ENCODE data around the gene FOSL1. TPM values are rescaled to one million over a fixed set of nuclear protein-coding genes. Genes with fewer than 3 reads are reported as not detected.

FOSL1 gene
- total RNA-seq, 4 donors from 2014 or later, result 0.36 to 9.3 (median 5.2) TPM

DNA sequence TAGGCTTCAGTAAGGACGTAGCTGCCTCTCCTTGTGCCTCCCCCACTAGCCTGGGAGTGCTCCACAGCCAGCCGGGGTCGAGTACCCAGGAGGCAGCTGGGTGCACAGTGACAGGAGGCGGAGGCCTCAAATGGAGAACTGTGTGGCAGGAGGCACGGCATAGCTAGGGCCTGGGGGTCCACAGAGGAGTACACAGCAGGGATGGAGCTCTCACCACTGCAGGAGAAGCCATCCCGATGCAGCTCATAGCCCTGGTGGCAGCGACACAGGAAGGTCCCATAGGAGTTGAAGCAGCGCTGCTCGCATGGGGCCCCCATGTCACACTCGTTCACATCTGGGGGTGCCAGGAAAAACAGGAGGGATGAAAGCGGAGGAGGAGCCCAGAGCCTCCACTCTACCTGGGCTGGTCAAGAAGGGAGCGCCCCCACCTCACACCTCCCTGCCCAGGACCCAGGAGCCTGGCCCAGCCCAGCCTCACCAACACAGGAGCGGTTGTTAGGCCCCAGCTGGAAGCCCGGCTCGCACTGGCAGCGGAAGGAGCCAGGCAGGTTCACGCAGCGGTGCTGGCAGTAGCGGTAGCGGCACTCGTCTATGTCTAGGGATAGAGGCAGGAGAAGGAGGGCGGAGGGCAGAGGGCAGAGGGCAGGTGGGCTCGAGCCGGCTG, 30.4 kb downstream of the FOSL1 start:
- H3K36me3 ChIP-seq, result peaks cover 0 to 23% of the 10 kb centered on the region in 2 donors
- no peaks in the 10 kb centered on the region for H3K9me3 ChIP-seq
- no peak for TF ChIP-seq POLR2A (IDR thresholded peaks at IDR 0.05)
- TF ChIP-seq, protein P1, sequence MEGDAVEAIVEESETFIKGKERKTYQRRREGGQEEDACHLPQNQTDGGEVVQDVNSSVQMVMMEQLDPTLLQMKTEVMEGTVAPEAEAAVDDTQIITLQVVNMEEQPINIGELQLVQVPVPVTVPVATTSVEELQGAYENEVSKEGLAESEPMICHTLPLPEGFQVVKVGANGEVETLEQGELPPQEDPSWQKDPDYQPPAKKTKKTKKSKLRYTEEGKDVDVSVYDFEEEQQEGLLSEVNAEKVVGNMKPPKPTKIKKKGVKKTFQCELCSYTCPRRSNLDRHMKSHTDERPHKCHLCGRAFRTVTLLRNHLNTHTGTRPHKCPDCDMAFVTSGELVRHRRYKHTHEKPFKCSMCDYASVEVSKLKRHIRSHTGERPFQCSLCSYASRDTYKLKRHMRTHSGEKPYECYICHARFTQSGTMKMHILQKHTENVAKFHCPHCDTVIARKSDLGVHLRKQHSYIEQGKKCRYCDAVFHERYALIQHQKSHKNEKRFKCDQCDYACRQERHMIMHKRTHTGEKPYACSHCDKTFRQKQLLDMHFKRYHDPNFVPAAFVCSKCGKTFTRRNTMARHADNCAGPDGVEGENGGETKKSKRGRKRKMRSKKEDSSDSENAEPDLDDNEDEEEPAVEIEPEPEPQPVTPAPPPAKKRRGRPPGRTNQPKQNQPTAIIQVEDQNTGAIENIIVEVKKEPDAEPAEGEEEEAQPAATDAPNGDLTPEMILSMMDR (IDR thresholded peaks at IDR 0.05 in 4 of 5, conservative IDR thresholded peaks at IDR 0.05 in 1 of 5), result no peak
- in situ Hi-C loops (cut with MboI; ENCODE audit: low sequenced_read_pairs in 4 of 4) (no loop called here), intact Hi-C loops (cut with DNase I; ENCODE audit: low total_unique reads) (no loop called here)
- no peak overlapping the region for H3K4me3 ChIP-seq
- ATAC-seq, result no peak
- DNase-seq, result no peak
- no peaks in the 10 kb centered on the region for H3K27me3 ChIP-seq
- H3K4me1 ChIP-seq, result peaks cover 0 to 19% of the 10 kb centered on the region in 2 donors
- H3K27ac ChIP-seq, result peak overlapping the region in 1 of 4 donors; percentile 83

DNA sequence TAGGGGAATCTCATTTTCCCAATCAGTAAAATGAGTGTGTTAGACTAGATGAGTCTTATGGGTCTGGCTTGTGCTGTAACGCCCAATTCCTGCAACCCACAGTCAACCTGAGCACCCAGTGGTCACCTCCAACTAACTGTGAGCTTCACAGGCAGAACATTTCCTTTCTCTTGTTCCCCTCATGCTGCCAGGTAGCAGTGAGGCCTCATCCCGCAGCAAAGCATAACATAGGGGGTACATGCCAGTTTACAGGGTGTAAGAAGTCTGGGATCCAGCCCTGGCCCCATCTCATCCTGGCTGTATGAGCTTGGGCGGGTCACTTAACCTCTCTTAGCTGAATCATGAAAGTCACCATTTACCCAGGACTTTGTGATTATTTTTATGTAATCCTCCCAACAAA, 31.3 kb downstream of the FOSL1 start:
- ATAC-seq (no peak), DNase-seq (no peak)
- TF ChIP-seq, protein P1 (IDR thresholded peaks at IDR 0.05 in 4 of 5, conservative IDR thresholded peaks at IDR 0.05 in 1 of 5), result no peak
- no peak for TF ChIP-seq POLR2A (IDR thresholded peaks at IDR 0.05)
- intact Hi-C loops (cut with DNase I; ENCODE audit: low total_unique reads) (no loop called here), in situ Hi-C loops (cut with MboI; ENCODE audit: low sequenced_read_pairs in 4 of 4) (no loop called here)
- no peaks in the 10 kb centered on the region for H3K27me3 ChIP-seq
- H3K9me3 ChIP-seq, result no peaks in the 10 kb centered on the region
- no peak overlapping the region for H3K27ac ChIP-seq
- peaks cover 0 to 32% of the 10 kb centered on the region in 2 donors for H3K36me3 ChIP-seq
- H3K4me1 ChIP-seq, result peaks cover 0 to 19% of the 10 kb centered on the region in 2 donors
- H3K4me3 ChIP-seq, result no peak overlapping the region

DNA sequence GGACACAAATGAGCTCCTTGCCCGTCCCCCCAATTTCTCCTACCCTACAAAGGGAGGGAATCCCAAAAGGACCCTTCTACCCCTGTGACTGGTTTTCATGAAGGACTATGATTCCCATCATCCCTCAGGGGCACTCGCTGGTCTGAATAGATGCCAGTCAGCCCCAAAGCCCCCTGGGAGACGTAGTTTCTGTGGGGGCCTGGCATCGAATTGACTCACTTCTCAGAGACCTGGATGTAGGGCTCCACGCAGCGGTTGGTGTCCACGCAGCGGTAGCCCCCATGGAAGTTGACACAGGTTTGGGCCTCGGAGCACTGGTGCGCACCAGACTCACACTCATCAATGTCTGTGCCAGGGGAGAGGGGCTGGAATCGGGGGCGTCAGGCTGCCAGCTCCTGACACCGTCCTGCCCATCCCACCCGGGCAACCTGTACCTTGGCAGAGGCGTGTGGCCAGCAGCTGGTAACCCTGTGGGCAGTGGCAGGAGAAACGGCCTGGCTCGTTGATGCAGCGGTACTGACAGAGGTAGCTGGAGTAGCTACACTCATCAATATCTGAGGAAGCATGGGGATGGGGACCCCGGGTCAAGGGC, 32.0 kb downstream of the FOSL1 start:
- in situ Hi-C loops (cut with MboI; ENCODE audit: low sequenced_read_pairs in 4 of 4), result no loop called here
- intact Hi-C loops (cut with DNase I; ENCODE audit: low total_unique reads), result no loop called here
- Histone ChIP-seq H3K4me3 (no peak overlapping the region), H3K27me3 (no peaks in the 10 kb centered on the region), H3K4me1 (peaks cover 0 to 18% of the 10 kb centered on the region in 2 donors), H3K36me3 (peaks cover 0 to 39% of the 10 kb centered on the region in 2 donors), H3K9me3 (no peaks in the 10 kb centered on the region), H3K27ac (no peak overlapping the region)
- ATAC-seq (no peak), DNase-seq (no peak)
- TF ChIP-seq POLR2A (IDR thresholded peaks at IDR 0.05), result no peak
- TF ChIP-seq, protein P1 (IDR thresholded peaks at IDR 0.05 in 4 of 5, conservative IDR thresholded peaks at IDR 0.05 in 1 of 5), result no peak

DNA sequence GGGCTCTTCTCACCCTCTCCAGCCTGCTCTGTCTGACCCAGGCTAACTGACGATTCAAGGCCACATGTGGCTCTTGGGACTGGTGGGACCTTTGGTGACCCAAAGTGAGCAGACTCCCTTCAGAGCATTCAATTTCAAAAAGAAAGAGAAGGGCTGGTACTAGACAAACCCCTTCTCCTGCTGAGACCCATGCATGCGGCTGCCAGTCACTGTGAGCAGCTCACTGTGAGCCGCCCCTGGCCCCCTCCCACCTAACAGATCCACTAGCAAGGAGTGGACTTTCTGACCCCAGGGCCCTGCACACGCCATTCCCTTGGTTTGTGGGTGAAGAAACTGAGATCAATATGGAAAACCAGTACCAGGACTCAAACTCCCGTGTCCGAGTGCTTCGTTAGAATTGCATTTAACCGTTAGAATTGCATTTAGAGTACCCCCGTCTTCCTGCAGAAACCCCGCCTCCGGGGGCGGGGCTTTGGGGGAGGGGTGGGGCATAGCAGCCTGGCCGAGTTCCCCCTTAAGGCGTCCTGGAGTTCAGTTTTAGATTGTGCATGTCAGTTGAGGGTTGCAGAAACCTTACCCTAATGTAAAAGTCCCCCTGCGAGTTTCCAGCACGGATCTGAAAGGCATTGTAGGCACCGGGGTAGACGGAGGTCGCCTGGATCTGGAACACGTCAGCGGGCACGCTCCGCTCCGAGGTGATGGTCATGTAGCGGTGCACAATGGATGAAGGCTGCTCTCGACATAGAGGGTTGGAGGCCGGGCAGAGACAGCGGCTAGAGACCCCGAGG, 32.7 kb downstream of the FOSL1 start:
- Histone ChIP-seq H3K36me3 (peaks cover 0 to 46% of the 10 kb centered on the region in 2 donors), H3K9me3 (no peaks in the 10 kb centered on the region), H3K4me1 (peaks cover under 1 to 15% of the 10 kb centered on the region in 2 donors), H3K4me3 (no peak overlapping the region), H3K27me3 (no peaks in the 10 kb centered on the region), H3K27ac (no peak overlapping the region)
- no peak for ATAC-seq
- in situ Hi-C loops (cut with MboI; ENCODE audit: low sequenced_read_pairs in 4 of 4) (no loop called here), intact Hi-C loops (cut with DNase I; ENCODE audit: low total_unique reads) (no loop called here)
- DNase-seq, result no peak
- TF ChIP-seq, protein P1 (IDR thresholded peaks at IDR 0.05 in 4 of 5, conservative IDR thresholded peaks at IDR 0.05 in 1 of 5), result no peak
- TF ChIP-seq POLR2A (IDR thresholded peaks at IDR 0.05), result no peak
